Muscle layer of duodenum (tissue), 2 donors: ENCODE results near the gene RXRA.

ENCODE experiments used
- H3K27ac ChIP-seq: one replicate; pipeline ENCODE4 v1.7.0; 2013; ENCODE audit warnings: mild to moderate bottlenecking, low read length
- H3K27me3 ChIP-seq: one replicate; pipeline ENCODE4 v1.7.0; 2013; ENCODE audit warnings: low read depth, mild to moderate bottlenecking, control low read depth, low read length
- H3K36me3 ChIP-seq, 2 donors: one replicate each; pipeline ENCODE4 v1.7.0; 2013; ENCODE audit warnings: low read length in 2 of 2, control low read depth in 1 of 2, mild to moderate bottlenecking in 1 of 2; ENCODE audit not compliant: insufficient read depth in 2 of 2, control insufficient read depth in 1 of 2
- H3K4me1 ChIP-seq, 2 donors: one replicate each; pipeline ENCODE4 v1.7.0; 2013; ENCODE audit warnings: low read length in 2 of 2, mild to moderate bottlenecking in 2 of 2, control low read depth in 1 of 2, moderate library complexity in 1 of 2; ENCODE audit not compliant: insufficient read depth in 2 of 2, control insufficient read depth in 1 of 2
- H3K4me3 ChIP-seq, 2 donors: one replicate each; pipeline ENCODE4 v1.7.0; 2013; ENCODE audit warnings: low read length in 2 of 2, low read depth in 1 of 2, mild to moderate bottlenecking in 1 of 2
- H3K9me3 ChIP-seq, 2 donors: one replicate each; pipeline ENCODE4 v1.7.0; 2013; ENCODE audit warnings: low read length in 2 of 2, control low read depth in 1 of 2, mild to moderate bottlenecking in 1 of 2; ENCODE audit not compliant: control insufficient read depth in 1 of 2
- donor health status: healthy.

Gene RXRA

GRCh38 chr9:134369416-134370212 lies 43.4 kb downstream of the RXRA start:
- no peaks in the 10 kb centered on the region for H3K27me3 ChIP-seq
- peaks cover 12 to 75% of the 10 kb centered on the region in 2 donors for H3K4me1 ChIP-seq
- no peaks in the 10 kb centered on the region for H3K9me3 ChIP-seq
- no peaks in the 10 kb centered on the region for H3K36me3 ChIP-seq
- H3K4me3 ChIP-seq: no peak overlapping the region
- no peak overlapping the region for H3K27ac ChIP-seq

DNA sequence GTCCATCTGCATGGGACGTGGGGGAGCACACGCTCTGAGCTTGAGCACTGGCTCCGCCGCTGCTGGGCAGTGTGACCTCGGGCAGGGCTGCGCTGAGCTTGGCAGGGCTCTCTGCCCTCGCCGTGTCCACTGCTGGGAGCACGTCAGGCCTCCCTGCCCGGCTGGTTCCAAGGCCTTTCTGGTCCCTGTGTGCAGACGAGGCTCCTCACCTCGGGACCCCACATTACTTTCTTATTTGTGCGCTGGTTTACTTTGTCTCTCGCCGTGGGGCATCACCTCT lies 43.9 kb downstream of the RXRA start:
- H3K4me1 ChIP-seq: peaks cover 17 to 76% of the 10 kb centered on the region in 2 donors
- no peak overlapping the region for H3K27ac ChIP-seq
- no peaks in the 10 kb centered on the region for H3K36me3 ChIP-seq
- no peaks in the 10 kb centered on the region for H3K9me3 ChIP-seq
- H3K4me3 ChIP-seq: no peak overlapping the region
- no peaks in the 10 kb centered on the region for H3K27me3 ChIP-seq

GRCh38 chr9:134370638-134371037 lies 44.4 kb downstream of the RXRA start:
- Histone ChIP-seq H3K4me3 (no peak overlapping the region), H3K4me1 (peaks cover 17 to 76% of the 10 kb centered on the region in 2 donors), H3K9me3 (no peaks in the 10 kb centered on the region), H3K36me3 (no peaks in the 10 kb centered on the region), H3K27ac (no peak overlapping the region), H3K27me3 (no peaks in the 10 kb centered on the region)

- Histone ChIP-seq H3K27ac (peak overlapping the region; percentile 60), H3K4me1 (peaks cover 15 to 73% of the 10 kb centered on the region in 2 donors), H3K9me3 (no peaks in the 10 kb centered on the region)
Observed at GRCh38 chr9:134371731-134372130, 45.5 kb downstream of the RXRA start.

DNA sequence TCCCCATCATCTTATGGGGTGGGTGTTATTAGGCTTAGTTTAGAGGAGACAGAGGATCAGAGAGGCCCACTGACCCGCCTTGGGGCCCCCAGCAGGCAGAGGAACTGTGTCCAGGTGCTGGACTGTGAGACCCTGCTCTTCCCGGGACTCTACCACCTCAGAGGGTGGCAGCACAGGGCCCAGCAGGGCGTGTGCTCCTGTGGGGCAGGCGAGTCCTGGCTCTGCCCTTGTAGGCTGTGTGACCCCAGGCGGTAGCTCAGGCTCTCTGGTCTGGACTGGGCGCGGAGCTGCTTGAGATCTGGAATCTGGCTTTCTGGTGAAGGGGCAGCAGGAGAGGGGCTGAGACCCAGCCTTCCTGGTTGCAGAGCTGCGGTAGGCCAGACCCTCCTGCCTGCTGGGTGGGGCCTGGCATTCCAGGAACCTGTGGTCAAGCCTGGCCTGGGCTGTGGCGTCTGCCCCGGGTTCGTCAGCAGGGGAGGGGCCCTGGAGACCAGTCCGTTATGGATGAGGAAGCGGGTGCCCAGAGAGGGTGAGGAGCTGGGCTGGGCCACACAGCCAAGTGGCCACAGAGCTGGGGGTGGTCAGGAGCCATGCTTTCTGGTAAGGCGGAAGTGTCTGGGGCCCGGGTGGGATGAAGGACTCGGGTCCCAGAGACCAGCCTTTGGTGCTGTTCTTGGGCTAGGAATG lies 46.5 kb downstream of the RXRA start:
- H3K36me3 ChIP-seq: no peaks in the 10 kb centered on the region
- no peaks in the 10 kb centered on the region for H3K27me3 ChIP-seq
- H3K27ac ChIP-seq: peak overlapping the region; percentile 60
- H3K4me1 ChIP-seq: peaks cover 20 to 73% of the 10 kb centered on the region in 2 donors
- H3K9me3 ChIP-seq: no peaks in the 10 kb centered on the region
- H3K4me3 ChIP-seq: peak overlapping the region in 1 of 2 donors; percentile 25

More at GRCh38 chr9:134371731-134372130, 45.5 kb downstream of the RXRA start:
- Histone ChIP-seq H3K36me3 (no peaks in the 10 kb centered on the region), H3K27me3 (no peaks in the 10 kb centered on the region), H3K4me3 (peak overlapping the region in 1 of 2 donors; percentile 25)

DNA sequence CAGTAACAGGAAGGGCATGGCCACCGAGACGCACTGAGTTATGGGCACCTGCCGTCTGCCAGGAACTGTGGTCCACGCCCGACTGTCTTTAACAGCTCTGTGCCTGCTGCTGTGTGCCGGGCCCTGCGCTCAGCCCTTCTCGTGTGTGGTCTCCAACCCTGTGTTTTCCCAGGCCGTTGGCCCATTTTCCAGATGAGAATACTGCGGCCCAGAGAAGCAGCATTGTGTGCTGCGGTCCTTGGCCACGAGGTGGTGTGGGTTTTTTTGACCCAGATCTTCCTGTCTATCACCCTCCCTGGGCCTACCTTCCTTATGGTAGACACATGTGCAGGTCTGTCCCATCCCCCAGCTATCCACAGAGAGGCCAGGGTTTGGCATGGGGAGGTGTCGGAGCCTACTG lies 47.0 kb downstream of the RXRA start:
- no peaks in the 10 kb centered on the region for H3K27me3 ChIP-seq
- H3K36me3 ChIP-seq: no peaks in the 10 kb centered on the region
- H3K4me1 ChIP-seq: peaks cover 23 to 74% of the 10 kb centered on the region in 2 donors
- H3K27ac ChIP-seq: peak overlapping the region; percentile 31
- H3K4me3 ChIP-seq: no peak overlapping the region
- H3K9me3 ChIP-seq: no peaks in the 10 kb centered on the region

GRCh38 chr9:134373953-134374300 lies 47.7 kb downstream of the RXRA start:
- Histone ChIP-seq H3K4me3 (no peak overlapping the region), H3K4me1 (peaks cover 28 to 80% of the 10 kb centered on the region in 2 donors), H3K27ac (peak overlapping the region; percentile 74)

DNA sequence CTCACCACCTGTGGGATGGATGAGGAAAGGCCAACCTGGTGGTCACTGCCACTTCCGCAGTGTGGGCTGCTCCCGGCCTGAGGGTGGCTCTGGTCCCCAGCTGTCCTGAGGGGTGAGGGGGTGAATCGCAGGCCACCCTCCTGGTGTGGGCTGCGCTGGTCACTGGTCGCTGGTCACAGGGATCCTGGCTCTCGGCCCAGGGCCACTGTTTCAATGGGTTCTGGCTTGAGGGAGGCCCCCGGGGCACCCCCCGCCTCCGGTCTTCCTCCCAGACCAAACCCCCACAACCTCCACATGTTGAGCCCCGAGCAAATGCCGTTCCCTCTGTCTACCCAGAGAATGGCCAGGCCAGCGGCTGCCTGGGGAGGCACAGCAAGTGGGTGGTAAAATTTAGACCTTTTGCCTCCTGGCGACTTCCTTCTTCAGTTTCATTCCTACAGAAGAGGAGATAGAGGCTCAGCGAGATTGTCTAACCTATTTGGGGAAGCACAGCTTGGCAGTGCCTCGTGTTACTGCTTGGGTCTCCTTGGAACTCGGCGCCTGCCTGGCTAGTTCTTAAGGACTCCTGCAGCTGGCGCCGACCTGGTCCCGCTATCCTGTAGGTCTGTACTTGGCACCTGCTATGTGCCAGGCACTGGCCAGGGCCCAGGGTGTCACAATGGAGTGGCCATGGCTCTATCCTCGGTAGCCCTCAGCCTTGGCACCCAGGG lies 48.2 kb downstream of the RXRA start:
- Histone ChIP-seq H3K4me3 (no peak overlapping the region), H3K27me3 (no peaks in the 10 kb centered on the region), H3K27ac (peak overlapping the region; percentile 74), H3K4me1 (peaks cover 28 to 86% of the 10 kb centered on the region in 2 donors), H3K36me3 (no peaks in the 10 kb centered on the region), H3K9me3 (no peaks in the 10 kb centered on the region)

More at GRCh38 chr9:134373953-134374300, 47.7 kb downstream of the RXRA start:
- no peaks in the 10 kb centered on the region for H3K36me3 ChIP-seq
- no peaks in the 10 kb centered on the region for H3K9me3 ChIP-seq
- H3K27me3 ChIP-seq: no peaks in the 10 kb centered on the region

- Histone ChIP-seq H3K36me3 (no peaks in the 10 kb centered on the region), H3K9me3 (no peaks in the 10 kb centered on the region), H3K27ac (peak overlapping the region; percentile 74), H3K4me3 (peak overlapping the region in 1 of 2 donors; percentile 41), H3K27me3 (no peaks in the 10 kb centered on the region), H3K4me1 (peaks cover 28 to 88% of the 10 kb centered on the region in 2 donors)
Observed at GRCh38 chr9:134375011-134375390, 48.7 kb downstream of the RXRA start.

DNA sequence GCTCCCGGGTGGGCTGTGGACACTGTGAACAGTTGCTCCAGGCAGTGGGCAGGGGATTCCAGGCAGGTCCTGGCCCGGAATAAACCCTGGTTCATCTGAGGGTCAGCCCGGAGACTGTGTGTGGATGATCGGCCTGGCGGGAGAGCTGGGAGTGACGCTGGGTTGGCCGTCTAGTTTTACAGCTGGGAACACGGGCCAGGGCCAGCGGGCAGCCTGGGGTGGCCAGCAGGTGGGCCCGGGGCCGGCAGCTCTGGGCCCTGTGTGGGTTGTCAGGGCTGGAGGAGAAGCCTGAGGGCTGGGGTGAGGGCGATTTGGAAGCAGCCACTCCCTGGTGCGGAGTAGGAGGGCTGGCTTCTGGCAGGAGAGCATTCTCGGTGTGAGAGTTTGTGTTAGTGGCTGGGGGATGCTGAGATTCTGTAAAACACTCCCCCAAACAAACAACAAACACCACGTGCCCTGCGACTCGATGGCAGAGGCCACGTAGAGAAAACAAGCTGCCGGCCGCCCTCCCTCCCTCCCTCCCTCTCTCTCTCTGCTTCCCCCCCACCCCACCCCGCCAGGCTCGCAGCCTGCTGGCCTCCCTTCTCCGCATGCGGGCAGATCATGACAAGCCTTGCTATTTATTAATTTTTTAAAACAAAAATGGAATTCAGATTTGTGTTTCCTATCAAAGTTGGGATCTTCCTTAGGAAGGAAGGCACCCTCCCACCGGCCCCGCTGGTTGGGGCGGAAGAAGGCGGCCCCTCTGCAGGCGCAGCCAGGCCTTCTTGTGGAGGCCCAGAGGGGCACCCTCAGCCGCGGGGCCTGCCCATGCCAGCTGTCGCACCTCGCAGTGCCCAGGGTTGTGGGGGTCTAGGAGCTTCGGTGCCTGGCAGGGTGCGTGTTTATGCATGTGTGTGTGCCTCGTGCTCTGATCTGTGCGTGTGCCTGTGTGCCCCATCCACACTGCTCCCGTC lies 49.5 kb downstream of the RXRA start:
- Histone ChIP-seq H3K9me3 (no peaks in the 10 kb centered on the region), H3K27ac (peak overlapping the region; percentile 74), H3K4me1 (peaks cover 28 to 89% of the 10 kb centered on the region in 2 donors), H3K4me3 (peak overlapping the region in 1 of 2 donors; percentile 41), H3K27me3 (no peaks in the 10 kb centered on the region), H3K36me3 (no peaks in the 10 kb centered on the region)
